Astrocyte (in vitro differentiated cells and primary cell): ENCODE results near the gene PXK.

Experiments
- CTCF ChIP-seq: IDR thresholded peaks from 2 replicates; pipeline ENCODE4 v1.5.1; 2011; ENCODE audit warnings: low read depth, mild to moderate bottlenecking, inconsistent platforms, low read length, moderate library complexity; ENCODE audit not compliant: insufficient read depth
- EZH2 ChIP-seq: IDR thresholded peaks from 2 replicates; pipeline ENCODE4 v1.6.1; 2012; ENCODE audit warnings: mild to moderate bottlenecking, low read length, inconsistent platforms; ENCODE audit not compliant: insufficient read depth

DNA sequence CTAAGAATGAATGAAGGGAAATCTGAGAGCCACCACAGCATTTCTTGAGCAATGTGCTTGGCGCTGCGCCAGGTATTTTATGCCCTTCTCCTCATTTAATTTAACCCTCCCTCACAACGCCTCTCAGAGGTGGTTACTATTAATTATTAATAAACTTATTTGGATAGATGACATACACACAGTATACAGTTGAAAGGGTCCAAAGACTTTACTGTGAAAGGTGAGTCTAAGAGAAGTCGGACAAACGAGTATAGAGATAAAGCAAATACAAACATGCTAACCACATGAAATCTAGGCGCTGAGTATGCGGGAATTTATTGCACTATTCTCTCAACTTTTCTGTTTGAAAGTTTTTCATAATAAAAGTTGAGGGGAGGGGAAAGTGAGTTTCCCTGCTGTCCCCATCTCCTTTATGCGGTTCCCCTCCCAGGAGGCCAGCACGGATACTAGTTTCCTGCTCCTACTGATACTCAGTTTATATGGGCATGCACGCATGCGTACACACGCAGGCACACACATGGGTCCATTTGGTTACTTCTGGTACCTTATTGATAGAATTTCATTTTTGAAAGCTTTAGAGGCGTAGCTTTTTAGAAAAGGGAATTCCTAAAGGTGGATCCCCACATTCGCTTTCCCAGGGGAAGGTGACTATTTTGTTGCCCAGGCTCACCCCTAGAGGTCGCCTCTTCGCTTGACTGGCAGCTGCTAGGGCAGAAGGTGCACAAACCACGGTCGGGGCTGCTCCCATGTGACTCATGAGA lies 130.7 kb downstream of the PXK start:
- TF ChIP-seq EZH2 = no peak
- peak; percentile 79 for TF ChIP-seq CTCF
